ENCODE results near the gene ALOX5AP.

GRCh38 chr13:30739761-30740642, 4.7 kb downstream of the ALOX5AP start:
- no peak for TF ChIP-seq POLR2A (IDR thresholded peaks at IDR 0.05; ENCODE audit: low read length)
- TF ChIP-seq GATA1 (IDR thresholded peaks at IDR 0.05; ENCODE audit: low read depth, low read length), result no peak
